Psoas muscle (tissue), 8 donors: Measurements from ENCODE around the gene SLC6A8. TPM values are rescaled to one million over a fixed set of nuclear protein-coding genes. Genes with fewer than 3 reads are reported as not detected.
"Not testable (repeated sequence)": the region's sequence is repeated elsewhere in the genome, so short reads cannot be mapped to it uniquely, and the experiment has no call there.

Experiments
- ATAC-seq, 4 donors: fragments of 200-7000 bp; cut with Tn5 transposase; one replicate each; pipeline ENCODE4 v1.9.1; 2020; ENCODE audit warnings: moderate library complexity in 3 of 4, mild to moderate bottlenecking in 2 of 4
- DNase-seq, 2 donors: peaks; one replicate each; pipeline ENCODE4 v3.0.0-alpha.2; 2020
- H3K27ac ChIP-seq: fragments of 200-600 bp; one replicate; pipeline ENCODE4 v1.8.0; 2022
- H3K27me3 ChIP-seq, 3 donors: fragments of 200-600 bp in 1 of 3; one replicate each; pipeline versions ENCODE4 v1.6.1 to v1.8.0; 2013 to 2022; ENCODE audit warnings: low read length in 2 of 3, mild to moderate bottlenecking in 2 of 3, moderate library complexity in 1 of 3; ENCODE audit not compliant: insufficient read depth in 3 of 3
- H3K36me3 ChIP-seq, 2 donors: fragments of 200-600 bp in 1 of 2; one replicate each; pipeline versions ENCODE4 v1.6.1 to v1.8.0; 2013 to 2022; ENCODE audit warnings: low read depth in 1 of 2, mild to moderate bottlenecking in 1 of 2, moderate library complexity in 1 of 2; ENCODE audit not compliant: insufficient read depth in 1 of 2
- H3K4me1 ChIP-seq: fragments of 200-600 bp; one replicate; pipeline ENCODE4 v1.8.0; 2022
- H3K4me3 ChIP-seq: fragments of 200-600 bp; one replicate; pipeline ENCODE4 v1.8.0; 2022; ENCODE audit warnings: mild to moderate bottlenecking
- H3K9me3 ChIP-seq: fragments of 200-600 bp; one replicate; pipeline ENCODE4 v1.8.0; 2022
- CTCF ChIP-seq: fragments of 200-600 bp; IDR thresholded peaks from one replicate; pipeline ENCODE4 v1.8.0; 2022; ENCODE audit warnings: antibody characterized with exemption
- WGBS, 3 donors: extraction: QIAGEN DNeasy Blood & Tissue Kit; methylation state at CpG; one replicate each; pipeline versions ENCODE4 v1.1.6 to v1.1.7; 2013; 5-methylcytosine and 5-hydroxymethylcytosine counted together
- intact Hi-C, 2 donors: fragments of 100-400 bp; cut with DNase I; formaldehyde crosslinking; loops; one replicate each; pipeline versions ENCODE4 v1.11.0 to v1.14.2; 2022
- polyA plus RNA-seq, 3 donors: library from polyadenylated mRNA; stranded (reverse); fragments of 200-250 nt; gene quantifications; one replicate each; pipeline ENCODE4 v1.2.3, GENCODE V29; 2013
- total RNA-seq, 4 donors: library from RNA; stranded (reverse); fragmentation: NEBNext Ultra II Directional in 2 of 4; extraction: Animal tissue kit (Norgen Biotek cat#: 25700) in 2 of 4; gene quantifications; one replicate each; pipeline versions ENCODE4 v1.2.1 to v1.2.4, GENCODE V29; 2021 to 2023
- donor health status: healthy with polysubstance abuse.
- donor health status: DM: no; HTN: no; CAD: no; lungs with moderate emphysema.
- donor health status: Bipolar disorder and iron deficiency.
- donor health status: healthy.
- donor health status: DM: yes; HTN: yes; CAD: no.
- donor health status: DM: no; HTN: no; CAD: no.
- donor health status: DM: no; HTN: no; CAD: no.
- donor health status: DM: yes; HTN: yes; CAD: no.

Gene SLC6A8
- total and polyA plus RNA-seq, 7 donors = 82.2 to 256 (median 104) TPM

GRCh38 chrX:153697924-153698865, 10.5 kb downstream of the SLC6A8 start:
- no peak for TF ChIP-seq CTCF
- DNase-seq = no peak
- no peaks in the 10 kb centered on the region for H3K27me3 ChIP-seq
- intact Hi-C loops = no loop called here
- peaks cover 3 to 11% of the 10 kb centered on the region in 2 donors for H3K36me3 ChIP-seq
- 67 to 88% (median 70%) methylated on average over 10 to 14 of the region's 16 CpGs for WGBS, 3 donors
- H3K4me1 ChIP-seq = peaks cover 20% of the 10 kb centered on the region
- no peak for ATAC-seq
- no peak overlapping the region for H3K4me3 ChIP-seq
- H3K27ac ChIP-seq = peak overlapping the region; percentile 90
- no peaks in the 10 kb centered on the region for H3K9me3 ChIP-seq

DNA sequence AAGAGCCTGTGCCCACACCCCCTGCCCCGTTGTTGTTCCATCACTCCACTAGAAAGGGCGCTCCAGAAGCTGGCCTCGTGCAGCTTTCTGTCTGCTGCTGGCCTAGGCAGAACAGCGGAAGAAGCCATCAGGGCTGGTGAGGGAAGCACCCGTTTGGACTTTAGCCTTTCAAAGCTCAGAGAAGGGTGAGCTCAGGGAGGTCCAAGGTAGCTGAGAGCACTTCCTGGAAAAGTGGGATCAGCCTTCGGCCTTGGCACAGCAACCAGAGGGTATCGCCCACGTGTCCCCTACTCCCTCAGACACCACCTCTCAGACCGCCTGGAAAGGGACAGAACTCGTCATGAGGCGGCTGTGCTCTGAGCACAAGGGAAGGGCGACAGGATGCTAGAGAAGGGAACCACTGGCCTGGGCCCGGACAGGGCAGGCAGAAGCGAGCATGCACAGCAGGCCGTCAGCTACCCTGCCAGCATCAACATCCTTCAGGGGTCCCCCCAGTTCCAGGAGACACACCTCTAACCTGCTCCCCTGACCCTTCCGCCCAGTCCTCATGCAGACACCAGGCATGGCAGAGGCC, 11.6 kb downstream of the SLC6A8 start:
- H3K27me3 ChIP-seq, intact Hi-C loops, H3K4me3 ChIP-seq, H3K9me3 ChIP-seq, DNase-seq: not testable (repeated sequence)
- WGBS, 3 donors = 44 to 66% (median 62%) methylated on average over 4 to 15 of the region's 16 CpGs
- H3K36me3 ChIP-seq = peaks cover 3 to 11% of the 10 kb centered on the region in 2 donors
- H3K27ac ChIP-seq = peak overlapping the region; percentile 90
- H3K4me1 ChIP-seq = peaks cover 27% of the 10 kb centered on the region
- ATAC-seq = peak in 1 of 4 donors; percentile 7

- intact Hi-C loops, H3K36me3 ChIP-seq, H3K27me3 ChIP-seq, H3K4me3 ChIP-seq, H3K9me3 ChIP-seq: not testable (repeated sequence)
- peak; percentile 54 to 81 for DNase-seq
- Histone ChIP-seq H3K27ac (peak overlapping the region; percentile 90), H3K4me1 (peaks cover 27% of the 10 kb centered on the region)
- peak; percentile 38 to 62 (median 58) for ATAC-seq
- 34 to 48% (median 34%) methylated on average over 10 to 18 of the region's 18 CpGs for whole genome bisulfite sequencing, 3 donors
Observed at GRCh38 chrX:153699784-153700371, 12.2 kb downstream of the SLC6A8 start.

- Histone ChIP-seq H3K9me3 (no peaks in the 10 kb centered on the region), H3K27me3 (no peaks in the 10 kb centered on the region), H3K36me3 (peaks cover 3 to 4% of the 10 kb centered on the region in 2 donors), H3K4me3 (no peak overlapping the region), H3K27ac (peak overlapping the region; percentile 90), H3K4me1 (peaks cover 27% of the 10 kb centered on the region)
- DNase-seq (peak in 1 of 2 donors; percentile 68), ATAC-seq (peak; percentile 6 to 36 (median 27))
- intact Hi-C loops = no loop called here
- WGBS, 3 donors = 26 to 51% (median 43%) methylated on average over 15 of the region's 15 CpGs
- TF ChIP-seq CTCF = no peak
Observed at GRCh38 chrX:153700376-153700945, 12.7 kb downstream of the SLC6A8 start.

DNA sequence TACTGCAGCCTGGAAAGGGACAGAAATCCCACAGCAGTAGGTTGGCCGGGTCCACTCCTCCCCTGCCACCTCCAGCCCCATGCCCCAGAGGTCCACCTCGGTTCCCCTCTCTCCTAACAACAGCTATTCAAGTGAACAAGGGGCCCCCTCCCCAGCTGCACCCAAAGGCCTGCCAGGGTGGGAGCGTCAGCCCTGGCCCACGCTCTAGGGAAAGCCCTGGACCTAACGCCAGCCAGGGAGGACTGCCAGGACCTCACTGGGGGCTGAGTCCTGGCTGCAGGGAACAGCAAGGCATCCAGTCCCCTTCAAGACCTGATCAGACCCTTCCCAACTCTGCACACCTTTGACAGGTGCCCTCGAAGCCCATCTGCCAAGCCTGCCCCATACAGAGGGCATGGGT, 13.2 kb downstream of the SLC6A8 start:
- H3K36me3 ChIP-seq = peaks cover 3 to 4% of the 10 kb centered on the region in 2 donors
- intact Hi-C loops = no loop called here
- no peak overlapping the region for H3K4me3 ChIP-seq
- DNase-seq (no peak), ATAC-seq (no peak)
- H3K27ac ChIP-seq = peak overlapping the region; percentile 90
- no peak for TF ChIP-seq CTCF
- no peaks in the 10 kb centered on the region for H3K27me3 ChIP-seq
- no peaks in the 10 kb centered on the region for H3K9me3 ChIP-seq
- peaks cover 27% of the 10 kb centered on the region for H3K4me1 ChIP-seq
- WGBS, 3 donors = 53 to 65% (median 55%) methylated on average over 3 to 6 of the region's 6 CpGs
